Nucleus accumbens (tissue), 56 donors: ENCODE data around the gene LDB1.

ENCODE experiments used
- DNase-seq, 56 donors: peaks; one replicate each; lab custom pipeline; 2025; lab: John Stamatoyannopoulos, UW

Gene LDB1

DNA sequence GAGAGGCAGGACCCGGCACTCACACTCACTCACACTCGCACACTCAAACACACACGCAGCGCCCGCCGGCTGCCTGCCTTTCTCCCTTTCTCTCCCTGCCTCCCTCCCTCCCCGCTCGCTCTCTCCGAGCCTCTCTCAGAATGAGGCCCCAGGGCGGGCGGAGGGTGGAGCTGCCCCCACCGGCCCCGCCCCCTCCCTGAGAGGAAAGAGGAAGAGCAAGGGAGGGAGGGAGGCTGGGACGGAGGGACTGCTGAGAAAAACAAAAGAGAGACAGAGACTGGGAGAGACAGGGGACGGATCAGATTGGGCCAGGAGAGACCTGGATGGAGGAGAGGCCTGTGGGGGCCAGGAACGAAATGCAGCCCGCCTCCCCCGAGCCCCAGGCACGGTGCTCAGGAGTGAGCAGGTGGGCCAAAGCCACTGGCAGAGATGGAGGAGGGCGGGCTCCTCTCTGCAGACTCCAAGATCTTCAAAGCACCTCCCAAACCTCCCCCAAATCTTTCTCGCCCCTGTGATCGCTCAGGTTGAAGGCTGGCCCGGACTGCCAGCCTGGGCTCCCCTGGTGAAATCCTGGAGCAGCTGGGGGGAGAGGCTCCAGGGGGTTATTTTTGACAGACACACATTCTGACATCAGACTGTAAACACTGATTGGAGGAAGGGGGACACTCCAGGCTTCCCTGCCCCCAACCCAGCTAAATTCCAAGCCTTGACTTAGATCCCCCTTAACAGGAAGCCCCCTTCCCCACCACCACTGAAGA lies 5.1 kb downstream of the LDB1 start:
- peak; percentile 27 to 97 (median 86) for DNase-seq

DNA sequence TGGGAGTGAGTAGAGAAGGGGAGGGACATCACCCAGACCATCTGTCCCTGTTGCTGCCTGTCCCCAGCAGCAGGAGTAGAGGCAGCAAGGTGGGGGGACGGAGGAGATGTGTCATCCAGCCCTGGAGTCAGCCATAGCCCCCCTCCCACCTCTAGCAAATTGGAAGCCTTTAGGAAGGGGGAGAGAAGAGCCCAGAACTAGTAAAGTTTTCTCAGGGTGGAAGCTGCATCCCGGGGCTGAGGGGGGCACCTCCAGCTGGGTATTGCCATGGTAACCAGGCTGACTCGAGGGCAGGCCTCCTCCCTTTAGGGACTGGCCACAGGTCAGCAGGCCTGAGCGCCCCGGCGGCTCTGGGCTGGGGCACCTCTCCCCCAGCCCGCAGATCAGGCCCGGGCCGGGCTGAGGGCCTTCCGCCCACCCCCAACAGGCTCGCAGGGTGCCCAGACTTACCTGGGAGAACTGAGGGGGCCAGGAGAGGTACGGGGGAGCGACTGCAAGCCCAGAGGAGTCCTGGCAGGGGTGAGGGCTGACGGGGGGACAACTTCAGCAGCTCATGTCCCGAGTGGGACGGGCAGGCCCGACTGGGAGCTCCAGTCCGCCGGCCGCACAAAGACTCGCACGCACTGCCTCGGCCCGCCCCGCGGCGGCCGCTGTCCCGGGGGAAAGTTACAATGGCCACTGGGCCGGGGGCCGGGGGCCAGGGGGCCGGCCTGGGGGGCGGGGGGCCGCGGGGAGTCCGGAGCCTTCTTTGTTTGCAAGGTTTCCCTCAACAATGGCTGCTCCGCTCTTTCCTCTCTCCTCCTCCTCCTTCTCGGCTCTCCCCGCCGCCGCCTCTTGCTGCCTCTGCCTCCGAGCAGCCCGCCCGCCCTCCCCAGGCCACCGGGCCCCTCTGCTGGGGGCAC lies 6.0 kb downstream of the LDB1 start:
- peak in 7 of 56 donors; percentile 25 to 55 (median 48) for DNase-seq

DNA sequence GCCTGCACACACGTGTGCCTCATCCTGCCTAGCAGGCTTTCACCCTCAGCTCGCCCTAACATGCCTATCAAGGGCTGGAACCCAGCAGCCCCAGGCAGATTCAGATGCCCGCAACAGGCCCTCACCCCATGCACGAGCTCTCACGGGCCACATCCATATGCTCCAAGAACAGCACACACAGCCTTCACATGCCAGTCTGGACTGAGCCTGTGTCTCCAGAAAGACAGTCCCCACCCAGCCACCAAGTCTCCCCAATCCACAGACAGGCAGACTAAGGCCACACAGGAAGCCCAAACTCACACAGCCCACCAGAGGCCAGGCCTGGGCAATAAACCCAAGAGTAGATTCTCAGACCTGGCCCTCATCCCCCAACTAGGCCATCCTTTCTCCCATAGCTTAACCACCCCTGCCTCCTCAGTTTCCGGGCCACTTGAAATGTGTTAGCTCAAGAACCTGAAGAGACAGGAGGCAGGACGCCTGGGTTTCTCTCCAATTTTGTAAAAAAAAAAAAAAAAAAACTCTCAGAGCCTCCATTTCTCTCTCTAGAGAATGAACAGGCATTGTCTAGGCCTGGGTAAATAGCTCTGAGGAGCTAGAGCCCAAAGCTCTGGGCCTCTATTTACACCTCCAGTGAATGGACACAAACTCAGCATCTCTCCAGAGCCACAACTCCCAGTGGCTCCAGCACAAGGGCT lies 6.8 kb downstream of the LDB1 start:
- DNase-seq, result peak in 1 of 56 donors; percentile 3

DNA sequence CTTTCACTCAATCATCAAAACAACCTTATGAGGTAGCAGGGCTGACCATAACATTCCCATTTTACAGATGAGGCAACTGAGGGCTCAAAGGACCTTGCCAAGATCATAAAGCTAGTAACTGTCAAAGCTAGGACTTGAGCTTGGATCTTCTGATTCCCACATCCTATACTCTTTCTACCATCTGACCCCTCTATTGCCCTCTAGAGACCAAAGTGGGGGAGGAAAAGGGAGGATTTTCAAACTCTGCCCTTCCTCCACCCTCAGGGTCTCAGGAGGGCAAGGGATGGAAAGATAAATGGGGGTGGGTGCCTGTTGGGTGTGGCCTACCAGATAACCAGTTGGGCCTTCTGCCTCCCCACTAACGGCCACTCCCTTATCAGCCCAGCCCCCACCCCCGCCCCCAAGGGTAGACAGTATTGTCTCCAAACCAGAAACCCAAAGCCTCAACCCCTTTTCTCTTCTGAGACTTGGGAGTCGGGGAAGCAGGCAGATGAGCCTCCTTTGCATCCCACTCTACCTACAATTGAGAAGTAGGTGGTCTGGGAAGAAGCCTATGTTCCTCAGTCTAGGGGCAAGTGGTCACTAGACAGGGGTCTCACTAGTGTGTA lies 7.9 kb downstream of the LDB1 start:
- DNase-seq, result no peak

DNA sequence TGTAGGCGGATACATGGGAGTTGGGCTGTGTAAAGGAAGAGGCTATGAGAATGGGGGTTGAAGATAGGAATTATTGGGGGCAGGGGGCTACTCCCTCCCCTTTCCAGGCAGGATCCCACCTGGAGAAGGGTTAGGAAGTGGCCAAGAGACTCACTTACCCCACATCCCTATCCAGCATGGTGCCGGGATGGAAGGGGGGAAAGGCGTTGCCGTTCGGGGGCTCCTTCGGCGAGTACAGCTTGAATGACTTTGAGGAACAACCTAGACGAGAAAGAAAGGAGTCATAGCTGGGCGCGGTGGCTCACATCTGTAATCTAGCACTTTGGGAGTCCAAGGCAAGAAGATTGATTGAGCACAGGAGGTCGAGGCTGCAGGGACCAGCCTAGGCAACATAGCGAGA lies 8.9 kb downstream of the LDB1 start:
- DNase-seq, result no peak

DNA sequence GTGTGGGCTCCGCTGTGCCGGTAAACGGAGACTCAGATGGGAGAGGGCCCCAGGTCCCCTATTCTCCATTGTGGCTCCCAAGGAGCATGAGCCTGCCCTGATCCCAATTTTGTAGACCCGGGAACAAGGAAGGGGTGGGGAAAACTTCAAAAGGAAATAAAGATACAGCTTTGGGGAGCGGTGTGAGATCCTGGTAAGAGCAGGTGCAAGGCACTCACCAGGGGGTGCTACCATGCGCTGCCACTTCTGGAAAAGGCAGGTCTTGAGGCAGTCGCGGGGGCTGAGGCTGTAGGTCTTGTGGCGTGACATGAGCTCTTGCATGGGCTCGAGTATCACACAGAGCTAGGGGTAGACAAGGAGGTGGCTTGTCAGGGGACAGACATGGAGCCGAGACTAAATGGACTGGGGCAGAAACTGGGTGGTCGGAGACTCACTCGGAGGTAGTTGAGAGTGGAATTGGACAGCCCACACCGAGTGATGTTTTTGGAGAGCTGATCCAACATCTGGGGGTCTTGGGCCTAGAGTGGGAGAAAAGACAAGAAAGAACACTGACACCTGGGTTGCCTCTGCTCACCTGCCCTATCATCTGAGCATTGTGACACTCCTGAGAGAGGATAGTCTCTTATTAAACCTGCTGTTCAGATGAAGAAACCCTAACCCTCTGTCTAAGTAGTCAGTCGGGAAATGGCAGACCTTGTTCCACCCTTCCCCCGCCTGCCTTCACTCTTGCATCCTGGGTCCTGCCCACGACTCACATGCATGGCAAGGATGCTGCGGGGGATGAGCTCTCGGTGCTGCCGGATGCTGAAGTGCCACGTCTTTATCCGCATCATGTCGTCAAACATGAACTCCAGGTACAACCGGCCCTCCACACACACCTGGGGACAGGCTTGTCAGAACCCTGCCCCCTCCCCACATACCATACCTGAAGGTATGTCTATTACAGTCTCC lies 10.7 kb downstream of the LDB1 start:
- peak in 35 of 56 donors; percentile 6 to 84 (median 49) for DNase-seq

DNA sequence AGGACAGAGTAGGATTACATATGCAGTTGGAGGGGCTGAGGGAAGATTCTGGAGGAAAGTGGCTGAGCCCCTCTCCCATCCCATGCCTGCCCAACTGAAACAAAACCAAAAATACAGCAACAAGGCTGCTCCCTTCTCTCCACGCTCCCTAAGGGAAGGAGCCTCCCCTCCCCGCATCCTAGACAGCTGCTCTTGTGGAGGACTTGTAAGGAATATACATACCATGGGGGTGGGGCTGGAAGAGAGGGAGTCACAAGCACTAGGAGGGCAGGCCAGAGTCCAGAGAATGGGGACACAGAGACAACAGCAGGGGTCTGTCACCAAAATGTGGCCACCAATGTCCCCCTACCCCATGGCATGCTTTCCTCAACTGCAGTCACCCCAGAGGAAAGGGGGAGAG lies 13.2 kb downstream of the LDB1 start:
- no peak for DNase-seq

DNA sequence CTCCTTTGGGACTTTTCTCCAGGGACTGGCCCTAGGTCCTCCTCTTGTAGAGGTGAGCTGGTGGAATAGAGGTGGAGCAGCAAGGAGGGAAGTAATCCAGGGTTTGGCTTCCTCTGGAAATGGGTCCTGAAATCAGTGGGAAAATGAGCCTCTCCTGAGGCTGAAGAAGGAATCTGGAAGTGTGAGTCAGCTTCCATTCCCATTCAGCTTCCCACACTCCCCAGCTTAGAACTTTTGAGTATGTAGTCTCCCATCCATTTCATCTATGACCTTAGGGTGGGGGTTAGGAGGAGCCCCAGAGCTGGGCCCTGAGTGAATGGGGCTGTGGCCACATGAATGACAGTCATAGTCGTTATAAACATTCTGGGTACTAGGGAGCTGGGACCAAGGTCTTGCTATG lies 17.7 kb downstream of the LDB1 start:
- no peak for DNase-seq

DNA sequence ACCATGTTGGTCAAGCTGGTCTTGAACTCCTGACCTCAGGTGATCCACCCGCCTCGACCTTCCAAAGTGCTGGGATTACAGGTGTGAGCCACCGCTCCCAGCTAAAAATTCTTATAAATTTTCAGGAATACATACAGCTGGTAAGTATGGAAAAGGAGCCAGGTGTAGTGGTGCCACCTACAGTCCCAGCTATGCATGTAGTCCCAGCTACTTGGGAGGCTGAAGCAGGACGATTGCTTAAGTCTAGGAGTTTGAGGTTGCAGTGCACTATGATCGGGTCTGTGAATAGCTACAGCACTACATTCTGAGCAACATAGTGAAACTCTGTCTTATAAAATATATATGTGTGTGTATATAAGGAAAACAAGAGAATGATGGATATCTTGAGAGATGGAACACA lies 19.0 kb downstream of the LDB1 start:
- no peak for DNase-seq

DNA sequence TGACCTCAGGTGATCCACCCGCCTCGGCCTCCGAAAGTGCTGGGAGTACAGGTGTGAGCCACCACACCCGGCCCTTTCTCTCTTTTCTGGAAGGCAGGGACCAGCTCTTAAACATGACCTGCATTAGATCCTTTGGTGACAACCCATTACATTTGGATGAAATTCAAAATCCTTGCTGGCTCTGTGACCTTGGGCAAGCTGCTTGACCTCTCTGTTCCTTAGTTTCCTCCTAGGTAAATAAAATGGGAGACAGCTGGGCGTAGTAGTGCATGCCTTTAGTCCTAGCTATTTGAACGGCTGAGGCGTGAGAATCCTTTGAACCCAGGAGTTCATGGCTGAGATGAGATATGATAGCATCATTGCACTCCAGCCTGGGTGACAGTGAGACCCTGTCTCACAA lies 23.7 kb downstream of the LDB1 start:
- no peak for DNase-seq

DNA sequence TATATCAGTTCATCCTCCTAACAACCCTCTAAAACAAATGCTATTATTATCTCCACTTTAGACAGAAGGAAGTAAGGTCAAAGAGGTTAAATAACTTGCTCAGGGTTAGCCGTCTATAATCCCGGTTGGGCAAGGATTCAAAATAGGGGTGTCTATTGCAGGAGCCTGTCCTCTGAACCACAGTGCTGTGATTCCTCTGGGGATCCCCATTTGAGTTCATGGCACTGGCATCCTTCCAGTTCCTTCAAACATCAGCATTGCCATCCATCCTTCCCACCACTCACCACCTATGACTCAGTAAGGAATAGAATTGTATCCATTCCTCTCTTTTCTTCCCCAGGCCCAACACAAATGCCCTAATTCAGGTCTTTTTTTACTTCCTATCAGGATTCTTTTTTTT lies 29.4 kb downstream of the LDB1 start:
- DNase-seq, result no peak

DNA sequence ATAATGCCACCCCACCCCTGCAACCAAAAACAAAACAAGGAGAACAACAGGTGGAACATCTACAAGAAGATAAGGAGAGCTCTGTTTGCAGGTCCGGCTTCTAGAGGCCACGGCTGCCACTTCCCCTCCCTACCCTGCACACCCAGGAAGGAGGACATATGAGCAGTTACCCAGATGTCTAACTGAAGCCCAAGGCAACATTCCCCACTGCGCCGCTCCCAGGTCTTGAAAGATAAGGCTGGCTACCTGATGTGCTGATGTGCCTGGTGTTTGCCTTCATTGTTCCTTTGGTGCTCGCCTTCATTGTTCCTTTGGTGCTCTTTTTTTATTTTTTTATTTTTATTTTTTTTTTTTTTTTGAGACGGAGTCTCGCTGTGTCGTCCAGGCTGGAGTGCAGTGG lies 34.0 kb downstream of the LDB1 start:
- DNase-seq, result no peak

DNA sequence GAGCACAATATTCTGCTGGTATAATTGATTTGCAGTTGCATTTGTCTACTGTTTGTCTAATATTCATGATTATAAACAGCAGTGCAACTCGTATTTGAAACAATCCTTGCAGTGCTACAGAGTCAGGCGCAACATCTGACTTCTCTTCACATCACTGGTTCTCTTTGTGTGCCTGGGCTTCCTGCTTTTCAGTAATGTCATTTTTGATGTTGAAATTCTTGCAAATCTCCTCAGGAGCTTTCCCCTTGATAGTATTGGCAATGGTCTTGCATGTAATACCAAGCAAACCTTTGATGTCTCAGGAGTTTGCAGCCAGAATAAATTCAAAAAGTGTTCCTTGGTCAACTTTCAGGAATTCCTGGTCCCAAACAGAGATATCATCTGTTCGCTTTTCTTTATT lies 34.8 kb downstream of the LDB1 start:
- no peak for DNase-seq

DNA sequence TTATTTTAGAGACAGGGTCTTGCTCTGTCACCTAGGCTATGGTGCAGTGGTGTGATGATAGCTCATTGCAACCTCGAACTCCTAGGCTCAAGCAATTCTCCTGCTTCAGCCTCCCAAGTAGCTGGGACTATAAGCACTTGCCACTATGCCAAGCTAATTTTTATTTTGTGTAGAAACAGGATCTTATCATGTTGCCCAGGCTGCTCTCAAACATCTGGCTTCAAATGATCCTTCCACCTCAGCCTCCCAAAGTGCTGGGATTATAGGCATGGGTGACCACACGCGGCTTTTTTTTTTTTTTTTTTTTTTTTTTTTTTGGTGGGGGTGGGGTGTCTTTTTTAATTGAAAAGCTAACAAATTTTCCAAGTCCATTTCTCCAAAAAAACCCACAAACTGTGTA lies 36.6 kb downstream of the LDB1 start:
- no peak for DNase-seq

DNA sequence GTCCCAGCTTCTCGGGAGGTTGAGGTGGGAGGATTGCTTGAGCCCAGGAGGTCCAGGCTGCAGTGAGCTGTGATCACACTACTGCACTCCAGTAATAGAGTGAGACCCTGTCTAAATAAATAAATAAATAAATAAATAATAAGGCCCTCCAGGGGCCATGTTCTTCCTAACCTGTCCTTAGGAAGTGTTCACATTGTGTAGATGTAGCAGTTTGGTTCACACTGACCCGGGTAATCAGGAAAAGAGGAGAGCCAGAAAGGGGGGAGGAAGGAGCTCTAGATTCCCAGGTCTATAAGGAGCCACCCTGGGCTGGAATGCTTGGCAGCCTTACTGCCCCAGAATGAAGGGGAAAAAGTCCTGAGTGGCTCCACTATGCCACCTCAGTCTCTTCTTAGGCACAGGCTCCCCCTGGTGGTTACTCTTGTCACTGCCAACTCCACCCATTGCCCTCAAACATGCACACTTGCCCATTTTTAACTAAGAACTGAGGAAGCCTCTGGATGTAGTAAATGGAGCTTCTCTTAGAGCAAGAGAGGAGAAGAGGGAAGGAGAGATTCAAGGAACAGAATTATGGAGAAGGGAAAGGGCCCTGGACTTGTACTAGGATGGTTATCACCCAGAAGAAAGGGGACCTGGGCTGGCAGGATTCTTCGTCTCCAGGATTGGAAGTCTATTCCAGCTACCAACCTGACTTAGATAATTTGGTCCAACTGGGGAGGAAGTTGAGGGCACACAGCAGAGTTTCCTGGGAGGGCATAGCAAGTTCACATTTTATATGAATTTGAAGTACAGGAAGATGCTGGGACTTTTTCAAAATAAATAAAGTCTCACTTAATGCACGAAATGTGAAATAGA lies 47.3 kb downstream of the LDB1 start:
- peak in 53 of 56 donors; percentile 8 to 92 (median 58) for DNase-seq

DNA sequence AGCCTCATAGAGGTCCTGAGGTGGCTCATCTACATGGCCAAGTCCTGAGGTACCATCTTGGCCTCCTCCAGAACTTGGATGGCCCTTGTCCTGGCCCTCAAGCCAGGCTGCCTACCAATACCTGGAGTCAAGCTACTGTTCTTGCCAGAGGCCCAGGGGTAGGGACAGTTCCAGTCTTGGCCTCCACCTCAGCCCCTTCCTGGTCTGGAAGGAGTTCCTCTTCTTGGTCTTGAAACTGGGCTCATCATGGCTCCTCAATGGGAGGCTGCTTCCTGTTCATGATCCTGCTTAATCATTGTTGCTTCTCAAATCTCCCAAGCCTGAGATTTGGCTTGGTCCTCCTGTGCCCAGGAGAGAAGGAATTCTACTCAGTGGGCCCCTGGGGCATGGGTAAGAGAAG lies 51.1 kb downstream of the LDB1 start:
- DNase-seq, result no peak

DNA sequence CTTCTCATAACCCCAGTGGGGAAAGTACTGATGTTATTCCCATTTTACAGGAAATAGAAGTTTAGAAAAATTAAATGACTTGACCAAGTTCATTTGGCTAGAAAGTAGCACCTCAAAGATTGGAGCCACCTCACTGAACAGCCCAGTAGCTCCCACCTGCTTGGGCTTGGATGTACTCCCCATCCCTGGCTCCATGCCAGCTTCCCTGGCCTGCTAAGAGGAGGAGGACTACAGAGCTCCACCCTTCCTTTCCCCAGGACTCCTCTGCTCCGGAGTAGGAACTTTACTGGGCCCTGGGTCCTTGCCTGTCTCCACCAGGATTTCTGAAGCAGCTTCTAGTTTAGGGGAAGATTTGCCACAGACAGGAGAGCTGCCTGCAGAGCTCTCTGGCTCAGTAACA lies 52.0 kb downstream of the LDB1 start:
- no peak for DNase-seq

DNA sequence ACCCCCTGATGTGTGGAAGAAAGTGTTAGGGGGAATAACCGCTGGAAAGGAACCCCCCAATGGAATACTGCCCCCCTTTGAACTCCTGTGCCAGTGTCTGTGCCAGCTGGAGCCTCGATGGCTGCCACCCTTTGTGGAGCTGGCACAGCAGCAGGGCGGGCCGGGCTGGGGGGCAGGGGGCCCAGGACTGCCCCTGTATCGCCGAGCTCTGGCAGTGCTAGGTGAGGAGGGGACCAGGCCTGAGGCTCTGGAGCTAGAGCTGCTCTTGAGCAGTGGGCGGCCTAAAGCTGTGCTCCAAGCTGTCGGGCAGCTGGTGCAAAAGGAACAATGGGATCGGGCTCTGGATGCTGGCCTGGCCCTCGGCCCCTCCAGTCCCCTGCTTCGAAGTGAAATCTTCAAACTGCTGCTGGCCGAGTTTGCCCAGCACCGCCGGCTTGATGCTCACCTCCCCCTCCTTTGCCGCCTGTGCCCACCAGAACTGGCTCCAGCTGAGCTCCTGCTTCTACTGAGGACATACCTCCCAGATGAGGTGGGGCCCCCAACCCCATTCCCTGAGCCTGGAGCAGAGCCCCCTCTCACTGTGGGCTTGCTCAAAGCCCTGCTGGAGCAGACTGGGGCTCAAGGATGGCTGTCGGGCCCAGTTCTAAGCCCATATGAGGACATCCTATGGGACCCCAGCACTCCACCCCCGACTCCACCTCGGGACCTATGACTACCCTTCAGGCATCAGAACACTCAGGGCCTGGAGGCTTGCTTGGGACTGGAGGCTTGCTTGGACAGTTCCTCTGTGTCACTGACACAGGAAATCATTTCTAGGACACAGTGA lies 52.9 kb downstream of the LDB1 start:
- DNase-seq, result no peak
